Tibial nerve (tissue), 4 donors: ENCODE results near the gene CD40.

Experiments used
- CTCF ChIP-seq, 5 experiments: fragments of 200-600 bp in 3 of 5; fragments of 450-650 bp in 2 of 5; sonication (generic) in 3 of 5; IDR thresholded peaks; one replicate each; pipeline ENCODE4 v1.5.1; 2016 to 2019; ENCODE audit warnings: antibody characterized with exemption in 5 of 5, mild to moderate bottlenecking in 3 of 5, moderate library complexity in 2 of 5
- EP300 ChIP-seq, 2 donors: sonication (generic); formaldehyde crosslinking; IDR thresholded peaks; one replicate each; pipeline ENCODE4 v1.6.1; 2017; ENCODE audit warnings: antibody characterized with exemption in 2 of 2, mild to moderate bottlenecking in 1 of 2

GRCh38 chr20:46129955-46130481, 11.9 kb downstream of the CD40 start:
- TF ChIP-seq CTCF (IDR thresholded peaks at IDR 0.05), result no peak
- no peak for TF ChIP-seq EP300 (IDR thresholded peaks at IDR 0.05)
